ENCODE measurements around the gene NXPE1. TPM values are rescaled to one million over a fixed set of nuclear protein-coding genes. Genes with fewer than 3 reads are reported as not detected.

Gene NXPE1
- total RNA-seq, 1 experiment from 2014 or later, result not detected

GRCh38 chr11:114511079-114511478 lies 48.6 kb downstream of the NXPE1 start:
- Histone ChIP-seq H3K4me2 (ENCODE audit: insufficient read depth, insufficient read length, low read length) (no peak overlapping the region), H2AFZ (ENCODE audit: low read length) (no peak overlapping the region), H3K79me2 (ENCODE audit: insufficient read depth, low read length) (no peaks in the 10 kb centered on the region), H4K91ac (ENCODE audit: insufficient read length, low read depth, low read length) (no peak overlapping the region), H3T11ph (ENCODE audit: low read length) (no peak overlapping the region), H2BK12ac (ENCODE audit: insufficient read length, low read depth, low read length) (no peak overlapping the region), H4K8ac (replicated peaks; ENCODE audit: insufficient read length, low read depth, low read length) (no peak overlapping the region), H2BK20ac (ENCODE audit: low read depth, low read length, poor library complexity, severe bottlenecking) (no peak overlapping the region), H2BK15ac (ENCODE audit: low read depth, low read length) (no peak overlapping the region), H4K20me1 (ENCODE audit: control insufficient read depth, insufficient read depth, insufficient read length) (no peaks in the 10 kb centered on the region), H3K27me3 (ENCODE audit: insufficient read depth, low read length) (no peaks in the 10 kb centered on the region), H2AK5ac (ENCODE audit: insufficient read length, low read length) (no peak overlapping the region), H3K4me1 (ENCODE audit: insufficient read depth, low read length) (no peaks in the 10 kb centered on the region), H3K9ac (ENCODE audit: extremely low read depth, insufficient read length, low read length) (no peak overlapping the region), H3K23ac (ENCODE audit: insufficient read length, low read depth, low read length) (no peak overlapping the region), H2BK5ac (ENCODE audit: insufficient read length, low read length) (no peak overlapping the region), H3K4ac (ENCODE audit: low read depth, low read length) (no peak overlapping the region), H3K18ac (ENCODE audit: insufficient read length, low read depth, low read length) (no peak overlapping the region), H3K14ac (ENCODE audit: insufficient read depth, low read length) (no peak overlapping the region), H4K5ac (ENCODE audit: insufficient read length, low read depth, low read length) (no peak overlapping the region), H3K56ac (ENCODE audit: insufficient read length, low read depth, low read length) (no peak overlapping the region), H3K79me1 (ENCODE audit: insufficient read depth, low read depth, low read length, poor library complexity, severe bottlenecking) (no peaks in the 10 kb centered on the region), H3K23me2 (ENCODE audit: insufficient read length, low read depth, low read length, poor library complexity, severe bottlenecking) (no peaks in the 10 kb centered on the region), H3K9me3 (ENCODE audit: control insufficient read depth, low read depth, low read length) (no peaks in the 10 kb centered on the region), H2BK120ac (ENCODE audit: low read depth, low read length, poor library complexity, severe bottlenecking) (no peak overlapping the region), H3K27ac (ENCODE audit: insufficient read length, low read depth, low read length) (no peak overlapping the region)
- no peaks in the 10 kb centered on the region; a peak in 2 of 7 replicates for H3K36me3 Mint-ChIP-seq (ENCODE audit: insufficient read depth in 1 of 3, low read depth in 3 of 3)
- WGBS (ENCODE audit: extremely low coverage, insufficient read length, low lambda C conversion rate), result no CpG with 5 or more reads among the region's 7 CpGs
- no peak for TF ChIP-seq CTCF (conservative IDR thresholded peaks at IDR 0.05)
- H3K27me3 Mint-ChIP-seq (ENCODE audit: low read depth), result no peaks in the 10 kb centered on the region
- no peaks in the 10 kb centered on the region for H3K4me1 Mint-ChIP-seq
- no peak overlapping the region for H3K27ac Mint-ChIP-seq
- H3K9me3 Mint-ChIP-seq, result no peaks in the 10 kb centered on the region; a peak in 2 of 5 replicates
- DNase-seq, result no peak
- H3K4me3 Mint-ChIP-seq, result no peak overlapping the region
